ENCODE data around the gene SETD2.
"Not testable (repeated sequence)": the region's sequence is repeated elsewhere in the genome, so short reads cannot be mapped to it uniquely, and the experiment has no call there.

The SETD2 gene

DNA sequence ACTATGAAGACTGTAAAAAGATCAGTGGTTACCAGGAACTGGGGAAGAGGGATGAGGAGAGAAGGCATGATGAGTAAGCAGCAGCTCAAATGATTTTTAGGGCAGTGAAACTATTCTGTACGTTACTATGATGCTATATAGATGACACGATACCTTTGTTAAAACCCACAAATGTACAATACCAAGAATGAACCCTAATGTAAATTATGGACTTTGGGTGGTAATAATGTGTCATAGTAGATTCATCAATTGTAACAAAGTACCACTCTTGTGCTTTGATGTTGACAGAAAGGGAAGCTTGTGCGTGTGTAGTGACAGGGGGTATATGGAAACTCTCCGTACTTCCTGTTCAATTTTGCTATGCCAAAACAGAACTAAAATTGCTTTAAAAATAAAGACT lies 132.9 kb downstream of the SETD2 start:
- DNase-seq, result not testable (repeated sequence)

- DNase-seq, result no peak
Measured at GRCh38 chr3:47028667-47029066, 135.2 kb downstream of the SETD2 start.

DNA sequence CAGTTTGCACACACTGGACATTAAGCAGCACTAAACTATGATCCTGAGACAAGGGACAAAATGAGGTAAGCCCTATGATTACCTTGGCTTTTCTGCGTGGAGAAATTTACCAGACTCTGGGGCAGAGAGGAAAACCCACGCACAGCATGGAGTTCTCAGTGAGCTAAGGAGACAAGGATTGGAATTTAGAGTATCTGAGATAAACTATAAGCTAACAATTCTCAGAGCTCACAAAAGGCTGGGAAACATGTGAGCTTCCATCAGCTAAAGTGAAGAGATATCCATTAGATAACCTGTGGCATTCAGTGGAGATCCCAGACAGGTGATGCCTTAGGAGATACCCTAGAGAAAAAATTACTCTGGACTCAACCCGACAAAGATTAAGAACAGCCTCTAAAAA lies 135.8 kb downstream of the SETD2 start:
- no peak for DNase-seq

- DNase-seq, result not testable (repeated sequence)
Measured at GRCh38 chr3:47026432-47026831, 137.5 kb downstream of the SETD2 start.

DNA sequence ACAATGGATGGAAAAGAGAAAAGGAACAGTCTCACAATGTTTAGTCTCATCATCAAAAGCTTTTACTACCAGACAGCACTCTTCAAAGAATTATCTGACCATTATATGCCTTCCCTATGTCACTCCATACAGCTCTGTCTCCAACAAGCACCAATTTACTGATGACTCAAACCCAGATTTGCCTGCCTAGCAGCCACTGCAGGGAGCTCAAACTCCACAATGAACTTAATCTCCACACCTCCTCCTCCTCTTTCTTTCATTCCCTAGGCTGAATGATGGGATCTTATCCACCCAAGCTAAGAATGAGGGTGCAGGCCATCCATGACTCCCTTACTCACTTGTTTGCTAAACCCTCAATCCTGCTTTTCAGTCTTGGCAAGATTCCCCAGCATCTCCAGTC lies 139.0 kb downstream of the SETD2 start:
- DNase-seq, result no peak

GRCh38 chr3:47022641-47023071 lies 141.3 kb downstream of the SETD2 start:
- DNase-seq, result no peak

DNA sequence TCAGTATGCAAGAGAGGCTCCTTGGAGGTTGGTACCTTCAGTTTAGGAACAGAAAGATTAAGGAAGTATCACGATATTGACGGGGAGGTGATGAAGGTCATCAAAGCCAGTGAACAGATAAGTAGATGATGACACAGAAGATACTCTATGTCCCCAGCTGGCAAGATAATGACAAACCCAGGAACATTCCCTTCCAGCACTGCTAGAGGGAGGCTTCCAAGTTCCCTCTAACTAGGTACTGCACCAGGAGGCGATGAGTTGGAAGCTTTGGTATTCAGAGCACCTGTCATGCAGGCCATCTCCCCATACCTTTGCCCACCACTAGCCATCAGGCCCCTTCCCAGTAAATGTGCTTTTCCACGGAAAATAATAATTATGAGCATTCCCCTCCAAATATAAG lies 143.6 kb downstream of the SETD2 start:
- no peak for DNase-seq

GRCh38 chr3:47019201-47019600 lies 144.7 kb downstream of the SETD2 start:
- no peak for DNase-seq

DNA sequence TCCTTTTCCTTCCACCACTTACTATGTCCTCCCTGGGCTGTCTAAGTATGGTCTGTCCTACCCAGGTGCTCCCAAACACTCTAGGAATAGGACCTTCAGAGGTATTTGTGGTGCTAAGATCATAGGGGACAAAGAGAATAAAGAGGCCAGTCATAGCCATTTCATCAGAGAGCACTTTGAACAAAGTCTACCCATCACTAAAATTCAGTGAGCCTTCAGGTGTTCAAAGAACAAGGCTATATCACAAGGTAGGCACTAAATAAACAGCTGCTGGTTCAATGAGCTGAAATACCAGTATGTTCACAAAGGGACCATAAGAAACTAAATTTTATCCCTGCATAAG lies 145.7 kb downstream of the SETD2 start:
- DNase-seq, result no peak

- DNase-seq, result no peak
Measured at GRCh38 chr3:47017504-47018268, 146.2 kb downstream of the SETD2 start.

DNA sequence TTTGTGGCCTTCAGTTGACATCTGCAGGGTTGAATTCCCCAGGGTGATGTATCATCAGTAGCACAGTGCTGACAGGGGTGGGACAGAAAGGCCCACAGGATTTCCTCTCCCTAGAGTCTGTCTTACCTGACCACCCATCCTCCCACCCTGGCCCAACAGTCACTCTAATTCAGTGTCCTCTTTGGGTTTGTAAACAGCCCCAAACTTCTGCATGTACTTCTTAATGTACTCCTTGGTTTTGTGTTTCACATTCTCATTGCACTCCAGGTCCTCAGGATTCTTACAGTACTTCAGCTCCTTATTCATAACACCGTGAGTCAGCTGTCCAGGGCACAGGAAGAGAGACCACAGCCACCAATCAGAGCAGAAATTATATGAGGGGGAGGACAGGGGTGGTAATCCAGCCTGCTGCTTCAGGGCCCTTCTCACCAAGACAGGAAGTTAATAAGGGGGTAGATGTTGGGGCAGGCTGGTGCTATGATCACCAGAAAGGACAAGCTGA lies 146.9 kb downstream of the SETD2 start:
- DNase-seq, result no peak

GRCh38 chr3:47016086-47016933 lies 147.6 kb downstream of the SETD2 start:
- DNase-seq, result no peak

- no peak for DNase-seq
Measured at GRCh38 chr3:47015151-47015550, 148.8 kb downstream of the SETD2 start.

- no peak for DNase-seq
Measured at GRCh38 chr3:47014036-47014435, 149.9 kb downstream of the SETD2 start.

DNA sequence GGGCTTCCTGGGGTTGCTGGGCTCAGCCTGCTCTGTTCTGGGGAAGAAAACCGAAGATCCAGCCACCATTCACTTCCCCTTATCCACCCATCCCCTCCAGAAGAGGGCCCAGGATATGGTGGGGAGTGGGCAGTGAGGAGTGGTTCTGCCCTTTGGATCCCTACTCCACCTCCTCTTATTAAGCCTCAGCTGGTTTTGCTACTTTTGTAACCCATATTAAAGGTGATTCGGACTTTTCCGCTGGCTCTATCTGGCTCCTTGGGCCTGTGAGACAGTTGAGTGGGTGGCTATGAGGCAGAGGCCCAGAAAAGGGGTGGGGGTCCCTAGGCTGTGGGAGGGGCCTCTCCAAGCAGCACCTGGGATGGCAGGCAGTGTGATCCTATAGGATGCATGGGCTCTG lies 150.7 kb downstream of the SETD2 start:
- DNase-seq, result no peak

- DNase-seq, result no peak
Measured at GRCh38 chr3:47012342-47013230, 151.3 kb downstream of the SETD2 start.

DNA sequence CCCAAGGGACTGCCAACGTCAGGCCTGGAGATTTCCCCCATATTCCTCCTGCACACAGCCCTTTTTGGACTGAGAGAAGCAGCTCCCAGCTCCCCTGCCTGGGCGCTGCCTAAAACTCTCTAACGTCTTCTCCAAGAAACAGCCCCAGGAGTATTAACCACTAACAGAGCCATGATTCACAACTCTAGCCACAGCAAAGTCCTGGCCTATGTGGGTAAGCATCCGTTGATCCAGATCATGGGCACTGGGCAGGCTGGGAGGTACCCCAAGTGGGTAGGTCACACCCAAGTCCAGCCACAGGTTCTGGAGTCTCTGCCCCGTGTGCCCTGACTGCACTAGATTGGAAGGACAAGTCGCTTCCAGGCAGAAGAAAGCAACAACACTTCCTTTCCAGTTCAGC lies 152.5 kb downstream of the SETD2 start:
- no peak for DNase-seq

DNA sequence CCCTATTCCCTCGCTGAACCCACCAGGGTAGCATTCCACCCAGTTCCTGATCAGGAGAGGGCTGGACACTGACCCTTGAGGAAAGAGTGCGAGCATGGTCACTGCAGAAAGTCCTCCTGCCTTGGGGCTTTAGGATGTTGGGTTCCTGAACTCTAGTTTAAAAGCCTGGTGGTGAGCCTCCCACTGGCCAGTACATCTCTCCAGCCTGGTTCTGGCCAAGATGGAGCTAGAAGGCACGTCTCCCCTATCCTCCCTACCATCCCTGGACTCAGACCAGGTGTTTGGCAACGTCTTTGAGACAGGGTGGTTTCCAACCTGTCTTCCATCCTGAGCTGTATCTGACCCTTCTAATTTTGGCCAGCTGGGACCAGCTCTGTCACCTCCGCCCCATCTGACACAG lies 153.0 kb downstream of the SETD2 start:
- DNase-seq, result no peak

GRCh38 chr3:47010111-47010712 lies 153.7 kb downstream of the SETD2 start:
- no peak for DNase-seq

DNA sequence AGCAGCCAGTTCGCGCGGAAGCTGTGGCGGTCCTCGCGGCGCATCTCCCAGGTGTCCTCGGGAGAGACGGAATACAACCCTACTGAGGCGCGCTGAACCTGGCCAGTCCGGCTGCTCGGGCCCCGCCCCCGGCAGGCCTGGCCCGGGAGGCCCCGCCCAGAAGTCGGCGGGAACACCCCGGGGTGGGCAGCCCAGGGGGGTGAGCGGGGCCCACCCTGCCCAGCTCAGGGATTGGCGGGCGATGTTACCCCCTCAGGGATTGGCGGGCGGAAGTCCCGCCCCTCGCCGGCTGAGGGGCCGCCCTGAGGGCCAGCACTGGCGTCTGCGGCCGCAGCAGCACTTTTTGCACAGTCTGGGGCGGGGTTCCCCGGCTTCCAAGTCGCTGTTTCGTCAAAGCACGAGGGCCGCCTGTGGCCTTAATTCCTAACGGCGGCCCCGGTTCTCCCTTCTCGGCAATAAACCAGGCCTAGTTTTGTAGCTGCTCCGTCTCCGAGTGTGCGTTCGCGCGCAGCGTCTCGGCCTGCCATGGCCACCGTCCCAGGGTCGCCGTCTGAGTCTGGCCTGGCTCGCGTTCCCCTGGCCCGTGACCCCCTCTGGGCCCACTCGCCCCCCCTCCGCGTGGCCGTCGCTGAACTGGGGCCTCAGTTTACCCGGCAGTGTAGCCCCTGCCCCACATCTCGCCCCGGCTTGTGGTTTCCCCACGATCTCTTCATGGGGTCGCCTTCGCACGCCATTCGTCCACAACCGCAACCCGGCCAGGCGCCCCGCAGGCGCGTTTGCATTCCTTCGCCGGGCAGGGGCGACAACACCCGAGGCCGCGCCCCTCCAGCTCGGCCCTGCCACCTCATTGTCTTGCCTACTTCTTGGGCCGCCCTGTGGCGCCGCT lies 154.4 kb downstream of the SETD2 start:
- peak; percentile 81 for DNase-seq

DNA sequence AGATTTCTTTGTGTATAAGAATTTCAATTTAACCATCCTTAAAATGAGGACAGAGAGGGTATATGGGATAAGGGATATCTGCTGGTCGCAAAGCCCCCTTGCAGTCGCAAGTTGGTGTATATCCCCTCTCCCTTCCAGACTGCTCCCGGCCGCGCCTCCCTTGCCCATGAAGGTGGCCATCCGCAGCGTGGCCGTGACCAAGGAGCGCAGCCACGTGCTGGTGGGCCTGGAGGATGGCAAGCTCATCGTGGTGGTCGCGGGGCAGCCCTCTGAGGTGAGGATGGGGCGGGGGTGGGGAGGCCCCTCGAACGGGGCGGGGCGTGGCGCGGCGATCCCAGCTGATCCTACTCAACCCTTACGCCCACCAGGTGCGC lies 155.1 kb downstream of the SETD2 start:
- DNase-seq, result no peak

Measured in activated T-cell treated with anti-CD3 and anti-CD28 coated beads, Interleukin-2, amount 50 U/mL, for 1 hour (primary cell).